Measurements from ENCODE around the gene SMTN. TPM values are rescaled to one million over a fixed set of nuclear protein-coding genes. Genes with fewer than 3 reads are reported as not detected.
"Not testable (repeated sequence)": the region's sequence is repeated elsewhere in the genome, so short reads cannot be mapped to it uniquely, and the experiment has no call there.

SMTN gene
- total RNA-seq, 1 donor from 2014 or later, result 9.0 TPM

- DNase-seq (ENCODE audit: low spot score in 2 of 2) (no peak), FAIRE-seq (no peak)
Observed at GRCh38 chr22:31088233-31088986, 7.3 kb downstream of the SMTN start.

- FAIRE-seq, result no peak
- DNase-seq (ENCODE audit: low spot score in 2 of 2), result peak; percentile 68 to 74
Observed at GRCh38 chr22:31089160-31090100, 8.3 kb downstream of the SMTN start.

- FAIRE-seq, result no peak
Observed at GRCh38 chr22:31090217-31091085, 9.3 kb downstream of the SMTN start.

DNA sequence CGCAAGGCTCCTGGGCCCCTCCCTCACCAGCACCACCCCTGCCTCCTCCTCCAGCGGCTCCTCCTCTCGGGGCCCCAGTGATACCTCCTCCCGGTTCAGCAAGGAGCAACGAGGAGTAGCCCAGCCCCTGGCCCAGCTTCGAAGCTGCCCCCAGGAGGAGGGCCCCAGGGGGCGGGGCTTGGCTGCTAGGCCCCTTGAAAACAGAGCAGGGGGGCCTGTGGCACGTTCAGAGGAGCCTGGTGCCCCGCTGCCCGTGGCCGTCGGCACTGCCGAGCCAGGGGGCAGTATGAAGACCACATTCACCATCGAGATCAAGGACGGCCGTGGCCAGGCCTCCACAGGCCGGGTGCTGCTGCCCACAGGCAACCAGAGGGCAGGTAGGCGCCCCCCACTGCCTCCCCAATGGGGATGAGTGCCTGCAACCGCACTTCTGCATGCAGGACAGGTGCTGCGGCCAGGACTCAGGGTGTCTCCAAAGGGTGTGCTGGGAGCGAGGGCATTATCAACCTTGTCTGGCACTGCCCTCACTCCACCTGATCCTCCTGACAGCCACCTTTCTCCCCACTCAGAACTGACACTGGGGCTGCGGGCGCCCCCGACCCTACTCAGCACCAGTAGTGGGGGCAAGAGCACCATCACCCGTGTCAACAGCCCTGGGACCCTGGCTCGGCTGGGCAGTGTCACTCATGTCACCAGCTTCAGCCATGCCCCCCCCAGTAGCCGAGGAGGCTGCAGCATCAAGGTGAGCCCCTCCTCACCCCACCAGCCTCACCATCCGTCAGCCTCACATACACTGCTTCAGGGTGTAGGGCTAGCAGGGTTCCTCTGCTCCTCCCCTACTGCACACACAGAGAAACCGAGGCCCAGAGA lies 10.2 kb downstream of the SMTN start:
- FAIRE-seq (no peak), DNase-seq (ENCODE audit: low spot score in 2 of 2) (peak in 1 of 2 donors; percentile 16)

More at GRCh38 chr22:31090217-31091085, 9.3 kb downstream of the SMTN start:
- no peak for DNase-seq (ENCODE audit: low spot score in 2 of 2)

DNA sequence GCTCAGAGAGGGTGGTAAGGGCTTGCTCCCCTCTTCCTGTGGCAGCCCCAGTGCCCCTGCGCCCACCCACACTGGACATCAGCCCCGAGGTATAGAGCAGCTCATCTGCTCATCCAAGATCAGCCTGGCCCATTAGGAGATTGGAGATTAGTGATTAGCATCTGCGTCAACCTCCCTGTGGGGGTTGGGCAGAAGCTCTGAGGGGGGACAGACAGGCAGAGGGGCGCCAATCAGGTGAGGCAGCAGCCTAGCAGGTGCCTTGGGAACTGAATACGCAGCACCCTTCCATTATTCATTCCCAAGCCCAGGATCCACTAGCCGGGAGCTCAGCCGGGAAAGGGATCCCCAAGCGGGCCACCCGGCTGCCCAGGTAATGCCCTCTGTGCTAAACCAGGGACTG lies 11.0 kb downstream of the SMTN start:
- FAIRE-seq (no peak), DNase-seq (ENCODE audit: low spot score in 2 of 2) (peak in 1 of 2 donors; percentile 14)

DNA sequence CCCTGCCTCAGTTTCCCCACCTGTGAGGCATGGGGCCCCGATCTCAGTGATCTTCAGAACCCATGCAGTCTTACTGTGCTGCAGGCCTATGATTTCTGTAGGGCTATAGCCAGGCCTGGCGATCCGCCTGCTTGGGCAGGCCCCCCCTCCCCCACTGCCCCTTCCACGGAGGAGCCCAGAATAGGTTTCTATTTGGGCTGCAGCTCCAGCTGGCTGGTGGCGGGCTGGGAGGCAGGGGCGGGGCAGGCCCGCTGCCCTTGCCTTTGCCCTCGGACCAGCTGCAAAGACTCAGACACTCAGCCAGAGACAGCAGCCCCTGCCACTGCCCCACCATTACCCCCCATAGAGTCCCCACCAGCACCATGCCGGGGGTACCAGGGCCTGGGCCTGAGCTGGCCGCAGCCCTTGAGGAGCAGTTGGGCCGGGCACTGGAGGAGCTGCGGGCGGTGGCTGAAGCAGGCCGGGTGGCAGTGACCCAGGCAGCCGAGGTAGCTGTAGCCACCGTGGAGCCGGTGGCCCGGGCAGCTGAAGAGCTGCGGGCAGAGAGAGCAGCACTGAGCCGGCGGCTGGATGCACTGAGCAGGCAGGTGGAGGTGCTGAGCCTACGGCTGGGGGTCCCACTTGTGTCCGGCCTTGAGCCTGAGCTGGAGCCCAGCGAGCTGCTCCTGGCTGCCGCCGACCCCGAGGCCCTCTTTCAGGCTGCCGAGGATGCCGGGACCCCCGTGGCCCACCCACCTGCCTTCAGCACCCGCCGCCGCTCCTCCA lies 12.2 kb downstream of the SMTN start:
- FAIRE-seq (no peak), DNase-seq (ENCODE audit: low spot score in 2 of 2) (peak; percentile 71)

DNA sequence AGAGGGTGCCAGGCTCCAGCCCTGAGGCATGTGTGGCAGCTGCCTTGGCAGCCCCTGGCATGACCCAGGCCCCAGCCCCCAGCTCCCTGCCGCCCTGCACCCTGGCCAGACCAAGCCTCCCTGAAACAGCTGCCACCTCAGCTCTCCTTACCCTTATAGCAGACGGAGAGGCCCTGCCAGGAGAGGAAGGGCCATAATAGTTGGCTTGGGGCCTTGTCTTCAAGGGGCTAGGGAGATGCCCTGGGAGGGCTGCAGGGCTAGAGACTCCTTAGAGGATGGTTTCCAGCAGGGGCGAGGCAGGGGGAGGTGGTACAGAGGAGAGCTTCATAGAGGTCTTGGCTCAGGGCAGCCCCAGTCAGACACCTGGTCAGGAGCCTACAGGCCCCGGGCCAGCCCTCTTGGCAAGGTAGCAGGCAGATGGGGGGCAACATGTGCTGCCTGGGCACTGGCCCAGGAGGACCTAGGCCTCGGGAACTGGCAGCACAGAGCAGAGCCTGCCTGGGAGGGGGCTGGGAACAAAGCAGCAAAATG lies 13.0 kb downstream of the SMTN start:
- FAIRE-seq (no peak), DNase-seq (ENCODE audit: low spot score in 2 of 2) (peak in 1 of 2 donors; percentile 53)

DNA sequence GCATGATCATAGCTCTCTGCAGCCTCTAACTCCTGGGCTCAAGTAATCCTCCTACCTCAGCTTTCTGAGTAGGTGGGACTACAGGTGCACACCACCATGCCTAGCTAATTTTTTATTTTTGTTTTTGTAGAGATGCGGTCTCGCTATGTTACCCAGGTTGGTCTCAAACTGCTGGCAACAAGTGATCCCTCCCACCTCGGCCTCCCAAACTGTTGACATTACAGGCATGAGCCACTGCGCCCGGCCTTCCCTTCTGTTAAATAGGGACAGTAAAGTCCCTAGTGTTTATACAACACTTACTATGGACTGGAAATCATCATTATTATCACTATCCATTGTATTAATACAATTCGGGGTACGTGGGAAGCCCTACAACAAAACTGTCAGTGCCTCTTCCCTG lies 13.6 kb downstream of the SMTN start:
- DNase-seq (ENCODE audit: low spot score in 2 of 2), result peak in 1 of 2 donors; percentile 14
- FAIRE-seq, result no peak

DNA sequence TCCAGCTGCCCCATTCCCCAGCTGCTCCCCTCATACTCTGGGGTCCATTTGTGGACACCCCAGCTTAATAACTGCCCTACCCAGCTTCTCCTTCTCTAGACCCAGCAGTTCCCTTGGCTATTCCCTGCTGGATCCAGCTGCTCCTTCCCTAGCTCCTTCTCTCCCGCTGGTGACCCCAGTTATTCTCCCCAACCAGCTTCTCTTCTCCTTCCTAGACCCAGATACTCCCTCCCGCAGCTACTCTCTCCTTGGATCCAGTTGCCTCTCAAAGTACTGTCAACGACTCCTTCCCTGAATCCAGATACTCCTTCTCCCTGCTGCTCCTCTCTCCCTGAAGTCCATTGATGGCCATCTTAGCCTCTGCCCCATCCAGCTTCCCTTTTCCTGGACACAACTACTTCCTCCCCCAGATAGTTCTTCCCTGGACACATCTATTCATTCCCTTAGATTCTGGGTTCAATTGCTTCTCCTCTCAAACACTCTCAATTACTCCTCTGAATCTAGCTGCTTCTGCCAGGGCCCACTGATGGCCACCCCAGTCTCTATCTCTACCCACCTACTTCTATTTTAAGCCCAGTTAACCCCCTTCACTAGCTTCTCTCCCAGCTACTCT lies 14.6 kb downstream of the SMTN start:
- DNase-seq (ENCODE audit: low spot score in 2 of 2) (no peak), FAIRE-seq (no peak)

- DNase-seq (ENCODE audit: low spot score in 2 of 2), result peak in 1 of 2 donors; percentile 19
- no peak for FAIRE-seq
Observed at GRCh38 chr22:31096657-31097279, 15.7 kb downstream of the SMTN start.

GRCh38 chr22:31097539-31097938 lies 16.4 kb downstream of the SMTN start:
- FAIRE-seq, result not testable (repeated sequence)
- peak in 1 of 2 donors; percentile 20 for DNase-seq (ENCODE audit: low spot score in 2 of 2)

- FAIRE-seq, result no peak
- DNase-seq (ENCODE audit: low spot score in 2 of 2), result peak in 1 of 2 donors; percentile 25
Observed at GRCh38 chr22:31097941-31098631, 17.0 kb downstream of the SMTN start.

- FAIRE-seq, result no peak
- DNase-seq (ENCODE audit: low spot score in 2 of 2), result peak in 1 of 2 donors; percentile 51
Observed at GRCh38 chr22:31098632-31099110, 17.6 kb downstream of the SMTN start.

GRCh38 chr22:31099386-31099785 lies 18.3 kb downstream of the SMTN start:
- FAIRE-seq (no peak), DNase-seq (ENCODE audit: low spot score in 2 of 2) (no peak)

DNA sequence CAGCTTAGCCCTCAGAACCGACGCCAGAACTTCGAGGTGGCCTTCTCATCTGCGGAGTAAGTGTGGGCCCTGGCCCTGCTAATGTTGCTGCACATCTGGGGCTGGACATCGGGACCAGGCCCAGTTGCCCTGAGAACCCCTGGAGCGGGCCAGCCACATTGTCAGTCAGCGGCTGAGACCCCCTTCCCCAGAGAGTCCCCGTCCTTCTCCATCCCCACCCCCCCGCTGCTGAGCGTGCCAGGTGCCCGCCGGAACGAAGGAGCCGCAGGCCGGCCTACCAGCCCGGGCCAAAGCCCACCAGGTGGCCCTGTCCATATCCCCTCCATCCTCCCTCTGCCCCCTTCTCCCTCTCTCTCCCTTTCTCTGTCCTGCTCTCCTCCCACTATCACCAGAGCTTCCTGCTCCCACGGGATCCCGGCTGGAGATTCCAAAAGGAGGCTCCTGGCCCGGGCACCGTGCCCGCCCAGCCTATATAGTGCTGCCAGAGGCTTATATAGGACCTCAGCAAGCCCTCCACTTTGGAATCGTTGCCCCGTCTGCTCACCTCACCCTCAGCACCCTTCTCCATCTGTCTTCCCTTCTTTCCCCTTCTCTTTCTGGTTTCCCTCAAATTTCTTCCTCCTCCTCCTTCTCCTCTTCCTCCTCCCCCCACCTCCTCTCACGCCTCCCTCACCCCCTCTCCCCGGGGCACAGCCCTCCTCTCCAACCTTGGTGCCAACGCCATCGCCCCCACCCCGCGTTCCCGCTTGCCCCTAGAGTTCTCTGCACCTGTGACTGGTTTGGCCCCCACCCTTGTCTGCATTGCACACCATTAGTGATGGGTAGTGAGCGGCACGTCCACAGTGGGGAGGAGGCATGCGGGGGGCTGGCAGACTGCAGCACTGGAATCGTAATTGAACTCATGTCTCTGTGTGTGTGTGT lies 19.0 kb downstream of the SMTN start:
- FAIRE-seq, result no peak
- no peak for DNase-seq (ENCODE audit: low spot score in 2 of 2)
